HG03108 (cell line): ENCODE measurements around the gene MRM3.
"Not testable (repeated sequence)": the region's sequence is repeated elsewhere in the genome, so short reads cannot be mapped to it uniquely, and the experiment has no call there.

Experiments used
- ATAC-seq: cut with Tn5 transposase; IDR thresholded peaks from one replicate; pipeline ENCODE4 v1.9.1; 2021; ENCODE audit warnings: moderate library complexity; ENCODE audit not compliant: unreplicated experiment

Gene MRM3

GRCh38 chr17:795721-796120 lies 13.6 kb downstream of the MRM3 start:
- no peak for ATAC-seq

GRCh38 chr17:796609-797008 lies 14.5 kb downstream of the MRM3 start:
- no peak for ATAC-seq

- no peak for ATAC-seq
These were observed 15.2 kb downstream of the MRM3 start for GRCh38 chr17:797236-797840.

GRCh38 chr17:798246-798645 lies 16.1 kb downstream of the MRM3 start:
- ATAC-seq: no peak

GRCh38 chr17:799261-799660 lies 17.1 kb downstream of the MRM3 start:
- no peak for ATAC-seq

- no peak for ATAC-seq
These were observed 18.5 kb downstream of the MRM3 start for GRCh38 chr17:800446-801242.

- no peak for ATAC-seq
These were observed 19.5 kb downstream of the MRM3 start for GRCh38 chr17:801660-802059.

- ATAC-seq: no peak
These were observed 20.3 kb downstream of the MRM3 start for GRCh38 chr17:802481-802880.

GRCh38 chr17:802901-803881 lies 21.0 kb downstream of the MRM3 start:
- ATAC-seq: no peak

- no peak for ATAC-seq
These were observed 22.6 kb downstream of the MRM3 start for GRCh38 chr17:804541-805435.

GRCh38 chr17:805886-806285 lies 23.7 kb downstream of the MRM3 start:
- not testable (repeated sequence) for ATAC-seq

GRCh38 chr17:806346-806745 lies 24.2 kb downstream of the MRM3 start:
- no peak for ATAC-seq

GRCh38 chr17:806781-807522 lies 24.8 kb downstream of the MRM3 start:
- no peak for ATAC-seq

- ATAC-seq: no peak
These were observed 25.6 kb downstream of the MRM3 start for GRCh38 chr17:807523-808294.

GRCh38 chr17:811051-811784 lies 29.1 kb downstream of the MRM3 start:
- ATAC-seq: no peak

GRCh38 chr17:812638-813204 lies 30.6 kb downstream of the MRM3 start:
- no peak for ATAC-seq

GRCh38 chr17:814371-814770 lies 32.2 kb downstream of the MRM3 start:
- no peak for ATAC-seq

GRCh38 chr17:819251-819650 lies 37.1 kb downstream of the MRM3 start:
- no peak for ATAC-seq
